NB4 (cell line): Measurements from ENCODE around the gene VIT.

Experiments used
- DNase-seq: peaks from one replicate; pipeline ENCODE4 v3.0.0; 2010; ENCODE audit warnings: low read depth
- H3K4me3 ChIP-seq: one replicate; pipeline ENCODE4 v1.5.1; 2011; ENCODE audit warnings: mild to moderate bottlenecking, low read depth, low read length, moderate library complexity
- MYC ChIP-seq: IDR thresholded peaks from 2 replicates; pipeline ENCODE4 v1.6.1; 2011; ENCODE audit warnings: low read depth, low read length
- POLR2A ChIP-seq: IDR thresholded peaks from 2 replicates; pipeline ENCODE4 v1.6.1; 2011; ENCODE audit warnings: mild to moderate bottlenecking; ENCODE audit not compliant: insufficient read length; ENCODE audit errors: extremely low read depth
- TF ChIP-seq, protein P1 (sequence below): IDR thresholded peaks from one replicate; pipeline ENCODE4 v1.5.1; 2012; ENCODE audit warnings: low read depth, low read length
- TF ChIP-seq, protein P2 (sequence below): IDR thresholded peaks from 2 replicates; pipeline ENCODE4 v1.6.1; 2011; ENCODE audit warnings: low read depth, low read length

VIT gene

GRCh38 chr2:36658277-36658748, 38.2 kb upstream of the VIT start:
- TF ChIP-seq, protein P1, sequence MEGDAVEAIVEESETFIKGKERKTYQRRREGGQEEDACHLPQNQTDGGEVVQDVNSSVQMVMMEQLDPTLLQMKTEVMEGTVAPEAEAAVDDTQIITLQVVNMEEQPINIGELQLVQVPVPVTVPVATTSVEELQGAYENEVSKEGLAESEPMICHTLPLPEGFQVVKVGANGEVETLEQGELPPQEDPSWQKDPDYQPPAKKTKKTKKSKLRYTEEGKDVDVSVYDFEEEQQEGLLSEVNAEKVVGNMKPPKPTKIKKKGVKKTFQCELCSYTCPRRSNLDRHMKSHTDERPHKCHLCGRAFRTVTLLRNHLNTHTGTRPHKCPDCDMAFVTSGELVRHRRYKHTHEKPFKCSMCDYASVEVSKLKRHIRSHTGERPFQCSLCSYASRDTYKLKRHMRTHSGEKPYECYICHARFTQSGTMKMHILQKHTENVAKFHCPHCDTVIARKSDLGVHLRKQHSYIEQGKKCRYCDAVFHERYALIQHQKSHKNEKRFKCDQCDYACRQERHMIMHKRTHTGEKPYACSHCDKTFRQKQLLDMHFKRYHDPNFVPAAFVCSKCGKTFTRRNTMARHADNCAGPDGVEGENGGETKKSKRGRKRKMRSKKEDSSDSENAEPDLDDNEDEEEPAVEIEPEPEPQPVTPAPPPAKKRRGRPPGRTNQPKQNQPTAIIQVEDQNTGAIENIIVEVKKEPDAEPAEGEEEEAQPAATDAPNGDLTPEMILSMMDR, result no peak
- TF ChIP-seq, protein P2, sequence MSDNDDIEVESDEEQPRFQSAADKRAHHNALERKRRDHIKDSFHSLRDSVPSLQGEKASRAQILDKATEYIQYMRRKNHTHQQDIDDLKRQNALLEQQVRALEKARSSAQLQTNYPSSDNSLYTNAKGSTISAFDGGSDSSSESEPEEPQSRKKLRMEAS, result no peak
- TF ChIP-seq MYC (no peak), POLR2A (no peak)
- no peak overlapping the region for H3K4me3 ChIP-seq
- no peak for DNase-seq

- no peak for DNase-seq
- TF ChIP-seq POLR2A (no peak), MYC (no peak)
- TF ChIP-seq, protein P1, result no peak
- TF ChIP-seq, protein P2, result no peak
- H3K4me3 ChIP-seq, result no peak overlapping the region
These were observed 37.3 kb upstream of the VIT start for GRCh38 chr2:36659218-36659617.

GRCh38 chr2:36659872-36660312, 36.6 kb upstream of the VIT start:
- no peak for TF ChIP-seq POLR2A
- TF ChIP-seq, protein P1, result no peak
- TF ChIP-seq, protein P2, result no peak
- no peak for TF ChIP-seq MYC
- H3K4me3 ChIP-seq, result no peak overlapping the region
- no peak for DNase-seq

DNA sequence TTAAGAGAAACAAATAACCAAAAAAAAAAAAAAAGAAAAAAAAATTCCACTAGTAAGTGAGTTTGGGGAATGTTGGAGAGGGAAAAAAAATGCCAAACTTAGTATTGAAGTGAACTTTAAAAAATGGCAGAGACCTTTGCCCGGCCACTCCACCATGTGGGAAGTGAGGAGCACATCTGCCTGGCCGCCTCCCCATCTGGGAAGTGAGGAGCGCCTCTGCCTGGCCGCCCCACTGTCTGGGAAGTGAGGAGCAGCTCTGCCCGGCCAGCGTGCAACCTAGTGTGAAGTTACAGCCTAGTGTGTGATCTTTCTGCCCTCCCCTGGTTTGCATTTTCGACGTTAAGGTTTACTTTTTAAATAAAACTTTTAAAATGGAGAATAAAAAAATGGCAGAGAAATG, 33.9 kb upstream of the VIT start:
- TF ChIP-seq MYC (no peak), POLR2A (no peak)
- TF ChIP-seq, protein P1, result no peak
- TF ChIP-seq, protein P2, result no peak
- no peak for DNase-seq
- H3K4me3 ChIP-seq, result no peak overlapping the region

GRCh38 chr2:36663295-36663694, 33.2 kb upstream of the VIT start:
- no peak overlapping the region for H3K4me3 ChIP-seq
- TF ChIP-seq MYC, result no peak
- TF ChIP-seq, protein P2, result no peak
- TF ChIP-seq, protein P1, result no peak
- no peak for DNase-seq
